ENCODE measurements around the gene ZCCHC7.

DNA sequence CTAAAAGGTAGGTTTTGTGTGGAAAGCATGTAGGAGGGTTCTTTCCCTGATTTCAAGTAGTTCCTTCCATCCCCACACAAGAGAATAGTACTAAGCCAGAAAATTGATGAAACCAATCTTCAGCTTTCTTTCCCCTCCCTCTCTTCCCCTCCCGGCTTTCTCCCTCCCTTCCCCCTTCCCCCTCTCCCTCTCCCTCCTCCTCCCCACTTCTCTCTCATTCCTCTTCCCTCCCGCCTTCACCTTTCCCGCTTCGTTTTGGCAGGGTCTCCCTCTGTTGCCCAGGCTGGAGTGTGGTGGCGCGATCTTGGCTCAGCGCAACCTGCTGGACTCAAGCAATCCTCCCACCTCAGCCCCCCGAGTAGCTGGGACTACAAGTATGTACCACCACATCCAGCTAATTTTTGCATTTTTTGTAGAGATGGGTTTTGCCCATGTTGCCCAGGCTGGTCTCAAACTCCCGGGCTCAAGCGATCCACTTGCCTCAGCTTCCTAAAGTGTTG, 85.8 kb downstream of the ZCCHC7 start:
- no peak for TF ChIP-seq EZH2 (IDR thresholded peaks at IDR 0.05; ENCODE audit: insufficient read depth, low read length)
- TF ChIP-seq, protein P1, sequence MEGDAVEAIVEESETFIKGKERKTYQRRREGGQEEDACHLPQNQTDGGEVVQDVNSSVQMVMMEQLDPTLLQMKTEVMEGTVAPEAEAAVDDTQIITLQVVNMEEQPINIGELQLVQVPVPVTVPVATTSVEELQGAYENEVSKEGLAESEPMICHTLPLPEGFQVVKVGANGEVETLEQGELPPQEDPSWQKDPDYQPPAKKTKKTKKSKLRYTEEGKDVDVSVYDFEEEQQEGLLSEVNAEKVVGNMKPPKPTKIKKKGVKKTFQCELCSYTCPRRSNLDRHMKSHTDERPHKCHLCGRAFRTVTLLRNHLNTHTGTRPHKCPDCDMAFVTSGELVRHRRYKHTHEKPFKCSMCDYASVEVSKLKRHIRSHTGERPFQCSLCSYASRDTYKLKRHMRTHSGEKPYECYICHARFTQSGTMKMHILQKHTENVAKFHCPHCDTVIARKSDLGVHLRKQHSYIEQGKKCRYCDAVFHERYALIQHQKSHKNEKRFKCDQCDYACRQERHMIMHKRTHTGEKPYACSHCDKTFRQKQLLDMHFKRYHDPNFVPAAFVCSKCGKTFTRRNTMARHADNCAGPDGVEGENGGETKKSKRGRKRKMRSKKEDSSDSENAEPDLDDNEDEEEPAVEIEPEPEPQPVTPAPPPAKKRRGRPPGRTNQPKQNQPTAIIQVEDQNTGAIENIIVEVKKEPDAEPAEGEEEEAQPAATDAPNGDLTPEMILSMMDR (IDR thresholded peaks at IDR 0.05; ENCODE audit: insufficient read depth, low read depth, low read length), result no peak

Measured in astrocyte (in vitro differentiated cells and primary cell).